ENCODE data around the gene GAS2L3. TPM values are rescaled to one million over a fixed set of nuclear protein-coding genes. Genes with fewer than 3 reads are reported as not detected.

The GAS2L3 gene
- total RNA-seq, 1 experiment from 2014 or later, result 116 TPM

DNA sequence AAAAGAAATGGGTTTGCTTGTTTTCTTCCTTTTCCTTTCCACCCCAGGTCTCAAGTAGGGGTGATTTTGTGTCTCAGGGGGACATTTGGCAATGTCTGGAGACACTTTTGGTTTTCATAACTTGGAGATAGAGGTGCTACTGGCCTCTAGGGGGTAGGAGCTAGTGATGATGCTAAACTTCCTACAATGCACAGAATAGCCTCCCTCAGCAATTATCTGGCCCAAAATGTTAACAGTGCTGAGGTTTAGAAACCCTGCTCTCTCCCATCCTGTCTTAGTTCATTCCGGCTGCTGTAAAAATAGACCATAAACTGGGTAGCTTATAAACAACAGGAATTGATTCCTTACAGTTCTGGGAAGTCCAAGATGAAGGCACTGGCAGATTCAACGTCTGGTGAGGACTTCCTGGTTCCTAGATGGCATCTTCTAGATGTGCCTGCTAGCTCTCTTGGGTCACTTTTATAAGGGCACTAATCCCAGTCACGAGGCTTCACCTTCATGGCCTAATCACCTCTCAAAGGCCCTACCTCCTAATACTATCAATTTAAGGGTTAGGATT lies 7.4 kb upstream of the GAS2L3 start:
- H3K27me3 Mint-ChIP-seq (ENCODE audit: unreplicated experiment), result no peaks in the 10 kb centered on the region

DNA sequence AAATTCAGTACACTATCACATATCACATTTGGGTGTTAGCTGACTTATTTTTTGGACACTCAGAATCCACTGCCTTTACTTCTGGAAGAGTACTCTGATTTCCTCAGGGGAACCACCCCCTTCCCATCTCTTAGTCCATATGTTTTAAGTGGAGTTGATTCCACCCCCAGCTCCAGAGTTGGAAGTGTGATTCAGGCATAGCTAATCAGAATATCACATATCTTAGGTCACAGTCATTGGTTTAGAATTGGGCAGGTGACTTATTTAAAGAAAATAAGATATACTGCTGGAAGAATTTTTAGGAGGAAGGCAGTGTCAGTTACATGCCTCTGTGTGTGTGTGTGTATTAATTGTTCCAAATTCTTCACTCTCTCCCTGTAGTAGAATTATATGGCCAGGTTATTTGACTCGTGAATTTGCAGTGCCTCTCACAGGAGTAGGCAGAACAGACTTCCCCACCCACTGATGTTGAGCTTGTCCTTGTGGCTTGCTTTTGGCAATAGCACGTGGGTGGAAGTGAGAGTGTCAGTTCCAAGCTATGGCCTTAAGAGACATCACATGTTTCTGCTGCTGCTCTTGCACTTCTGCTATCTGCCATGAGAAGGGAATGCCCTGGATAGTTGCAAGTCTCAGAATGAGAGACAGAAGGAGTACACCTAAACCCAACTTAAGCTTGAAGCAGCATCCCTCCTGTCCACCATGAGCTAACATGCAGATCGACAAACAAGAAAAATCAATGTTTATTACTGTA lies 6.4 kb upstream of the GAS2L3 start:
- CTCF ChIA-PET, result interaction anchor here (1.3 kb wide), 1 partner anchor 12 kb away, joined by 4 read pairs; no protein-coding TSS in a partner anchor
- Mint-ChIP-seq H3K4me3 (ENCODE audit: low read depth, unreplicated experiment) (no peak overlapping the region), H3K27ac (ENCODE audit: unreplicated experiment) (no peak overlapping the region), H3K9me3 (ENCODE audit: low read depth, unreplicated experiment) (no peaks in the 10 kb centered on the region), H3K27me3 (ENCODE audit: unreplicated experiment) (no peaks in the 10 kb centered on the region), H3K36me3 (ENCODE audit: insufficient read depth, unreplicated experiment) (no peaks in the 10 kb centered on the region), H3K4me1 (ENCODE audit: low read depth, unreplicated experiment) (peaks cover 24% of the 10 kb centered on the region)
- DNase-seq, result no peak
- TF ChIP-seq, protein P1, sequence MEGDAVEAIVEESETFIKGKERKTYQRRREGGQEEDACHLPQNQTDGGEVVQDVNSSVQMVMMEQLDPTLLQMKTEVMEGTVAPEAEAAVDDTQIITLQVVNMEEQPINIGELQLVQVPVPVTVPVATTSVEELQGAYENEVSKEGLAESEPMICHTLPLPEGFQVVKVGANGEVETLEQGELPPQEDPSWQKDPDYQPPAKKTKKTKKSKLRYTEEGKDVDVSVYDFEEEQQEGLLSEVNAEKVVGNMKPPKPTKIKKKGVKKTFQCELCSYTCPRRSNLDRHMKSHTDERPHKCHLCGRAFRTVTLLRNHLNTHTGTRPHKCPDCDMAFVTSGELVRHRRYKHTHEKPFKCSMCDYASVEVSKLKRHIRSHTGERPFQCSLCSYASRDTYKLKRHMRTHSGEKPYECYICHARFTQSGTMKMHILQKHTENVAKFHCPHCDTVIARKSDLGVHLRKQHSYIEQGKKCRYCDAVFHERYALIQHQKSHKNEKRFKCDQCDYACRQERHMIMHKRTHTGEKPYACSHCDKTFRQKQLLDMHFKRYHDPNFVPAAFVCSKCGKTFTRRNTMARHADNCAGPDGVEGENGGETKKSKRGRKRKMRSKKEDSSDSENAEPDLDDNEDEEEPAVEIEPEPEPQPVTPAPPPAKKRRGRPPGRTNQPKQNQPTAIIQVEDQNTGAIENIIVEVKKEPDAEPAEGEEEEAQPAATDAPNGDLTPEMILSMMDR (IDR thresholded peaks at IDR 0.05; ENCODE audit: unreplicated experiment), result no peak
- intact Hi-C loops (cut with micrococcal nuclease; ENCODE audit: unreplicated experiment), result no loop called here
- no TSS peak for BruUV-seq (replicated peaks)

More for the DNA sequence above, 7.4 kb upstream of the GAS2L3 start:
- CTCF ChIA-PET, result no interaction called here
- no peak for DNase-seq
- H3K36me3 Mint-ChIP-seq (ENCODE audit: insufficient read depth, unreplicated experiment), result no peaks in the 10 kb centered on the region
- no peak overlapping the region for H3K27ac Mint-ChIP-seq (ENCODE audit: unreplicated experiment)
- H3K4me3 Mint-ChIP-seq (ENCODE audit: low read depth, unreplicated experiment), result no peak overlapping the region
- TF ChIP-seq, protein P1 (IDR thresholded peaks at IDR 0.05; ENCODE audit: unreplicated experiment), result no peak
- no TSS peak for BruUV-seq (replicated peaks)
- intact Hi-C loops (cut with micrococcal nuclease; ENCODE audit: unreplicated experiment), result no loop called here
- H3K4me1 Mint-ChIP-seq (ENCODE audit: low read depth, unreplicated experiment), result peaks cover 24% of the 10 kb centered on the region
- no peaks in the 10 kb centered on the region for H3K9me3 Mint-ChIP-seq (ENCODE audit: low read depth, unreplicated experiment)

DNA sequence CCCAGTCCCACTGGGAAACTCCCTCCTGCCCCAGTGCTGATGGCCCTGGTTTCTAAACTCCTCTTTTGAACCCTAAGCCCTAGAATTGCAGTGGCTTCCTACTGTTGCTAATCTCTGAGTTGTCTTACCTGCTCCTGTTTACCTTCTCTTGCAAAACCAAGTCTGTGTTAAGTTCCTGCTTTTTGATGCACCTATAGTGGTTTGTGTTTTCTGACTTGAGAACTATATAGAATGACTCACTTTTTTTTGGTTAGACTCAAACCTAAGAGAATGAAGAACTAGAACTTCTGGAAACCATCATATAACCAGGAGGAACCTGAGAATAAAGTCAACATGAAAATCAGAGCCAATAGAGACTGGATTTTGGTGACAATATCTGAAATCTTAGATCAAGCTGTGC lies 5.5 kb upstream of the GAS2L3 start:
- no peaks in the 10 kb centered on the region for H3K27me3 Mint-ChIP-seq (ENCODE audit: unreplicated experiment)
- DNase-seq, result no peak
- TF ChIP-seq, protein P1 (IDR thresholded peaks at IDR 0.05; ENCODE audit: unreplicated experiment), result no peak
- no peak overlapping the region for H3K27ac Mint-ChIP-seq (ENCODE audit: unreplicated experiment)
- H3K4me1 Mint-ChIP-seq (ENCODE audit: low read depth, unreplicated experiment), result peaks cover 24% of the 10 kb centered on the region
- peaks cover 1% of the 10 kb centered on the region for H3K36me3 Mint-ChIP-seq (ENCODE audit: insufficient read depth, unreplicated experiment)
- BruUV-seq (replicated peaks), result no TSS peak
- CTCF ChIA-PET, result no interaction called here
- H3K9me3 Mint-ChIP-seq (ENCODE audit: low read depth, unreplicated experiment), result no peaks in the 10 kb centered on the region
- H3K4me3 Mint-ChIP-seq (ENCODE audit: low read depth, unreplicated experiment), result no peak overlapping the region
- intact Hi-C loops (cut with micrococcal nuclease; ENCODE audit: unreplicated experiment), result no loop called here

DNA sequence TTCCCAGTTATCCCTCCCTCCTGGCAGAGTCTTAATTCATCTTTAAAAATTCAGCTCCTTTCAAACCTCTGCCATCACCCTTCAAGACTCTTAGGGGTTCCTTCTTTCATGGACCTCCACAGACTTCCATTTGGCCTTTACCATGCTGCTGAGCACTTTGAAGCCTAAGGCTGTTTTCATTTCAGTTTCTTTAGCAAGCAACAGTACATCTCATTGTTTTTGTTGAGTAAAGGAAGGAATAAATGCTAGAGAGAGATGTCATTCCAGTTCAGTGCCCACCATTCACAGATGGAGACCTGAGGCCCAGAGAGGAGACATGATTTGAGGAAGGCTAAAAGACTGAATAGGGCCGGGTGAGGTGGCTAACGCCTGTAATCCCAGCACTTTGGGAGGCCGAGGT lies 1.3 kb upstream of the GAS2L3 start:
- no TSS peak for BruUV-seq (replicated peaks)

More for the DNA sequence above, 1.3 kb upstream of the GAS2L3 start:
- Mint-ChIP-seq H3K4me1 (ENCODE audit: low read depth, unreplicated experiment) (peaks cover 17% of the 10 kb centered on the region), H3K27me3 (ENCODE audit: unreplicated experiment) (no peaks in the 10 kb centered on the region), H3K4me3 (ENCODE audit: low read depth, unreplicated experiment) (no peak overlapping the region), H3K36me3 (ENCODE audit: insufficient read depth, unreplicated experiment) (peaks cover 30% of the 10 kb centered on the region), H3K27ac (ENCODE audit: unreplicated experiment) (no peak overlapping the region), H3K9me3 (ENCODE audit: low read depth, unreplicated experiment) (no peaks in the 10 kb centered on the region)
- TF ChIP-seq, protein P1 (IDR thresholded peaks at IDR 0.05; ENCODE audit: unreplicated experiment), result no peak
- CTCF ChIA-PET, result no interaction called here
- DNase-seq, result no peak
- intact Hi-C loops (cut with micrococcal nuclease; ENCODE audit: unreplicated experiment), result loop anchor here (5.0 kb wide), 2 partner anchors 40 to 160 kb away; no protein-coding TSS in a partner anchor

All from Calu3 (cell line).